Vagina (tissue), 2 donors: ENCODE results near the gene GNPTG. TPM values are rescaled to one million over a fixed set of nuclear protein-coding genes. Genes with fewer than 3 reads are reported as not detected.

Experiments
- DNase-seq, 2 donors: peaks; one replicate each; pipeline ENCODE4 v3.0.0-alpha.2; 2017; ENCODE audit errors: extremely low spot score in 2 of 2
- H3K27ac ChIP-seq: fragments of 200-600 bp; sonication (generic); one replicate; pipeline ENCODE4 v1.5.1; 2019
- H3K27me3 ChIP-seq: fragments of 200-600 bp; sonication (generic); one replicate; pipeline ENCODE4 v1.5.1; 2019
- H3K36me3 ChIP-seq, 2 donors: fragments of 200-600 bp; sonication (generic); one replicate each; pipeline ENCODE4 v1.5.1; 2017 to 2019
- H3K4me1 ChIP-seq: fragments of 200-600 bp; sonication (generic); one replicate; pipeline ENCODE4 v1.5.1; 2019
- H3K4me3 ChIP-seq, 2 donors: fragments of 200-600 bp; sonication (generic); 1 replicate in 1 of 2; 2 replicates in 1 of 2; pipeline ENCODE4 v1.5.1; 2016 to 2019
- H3K9me3 ChIP-seq: fragments of 200-600 bp; sonication (generic); one replicate; pipeline ENCODE4 v1.5.1; 2019
- POLR2A ChIP-seq, 2 donors: fragments of 450-650 bp; IDR thresholded peaks; one replicate each; pipeline ENCODE4 v1.6.1; 2017; ENCODE audit warnings: antibody characterized with exemption in 2 of 2, mild to moderate bottlenecking in 2 of 2, moderate library complexity in 2 of 2
- POLR2AphosphoS5 ChIP-seq, 2 donors: sonication (generic); formaldehyde crosslinking; IDR thresholded peaks; one replicate each; pipeline ENCODE4 v1.9.0; 2017; ENCODE audit warnings: antibody characterized with exemption in 2 of 2, mild to moderate bottlenecking in 2 of 2, low read depth in 1 of 2; ENCODE audit not compliant: insufficient read depth in 1 of 2
- intact Hi-C: fragments of 100-400 bp; cut with DNase I; formaldehyde crosslinking; loops from one replicate; pipeline ENCODE4 v1.15.1; 2023
- total RNA-seq: library from RNA; depleted of rRNA; stranded (reverse); fragments of >200 nt; gene quantifications from one replicate; pipeline ENCODE4 v1.2.3, GENCODE V29; 2016
- TF ChIP-seq, protein P1 (sequence below), 3 experiments: fragments of 450-650 bp in 2 of 3; fragments of 200-600 bp in 1 of 3; sonication (generic) in 1 of 3; IDR thresholded peaks; one replicate each; pipeline ENCODE4 v1.5.1; 2017 to 2019; ENCODE audit warnings: antibody characterized with exemption in 3 of 3, mild to moderate bottlenecking in 2 of 3, moderate library complexity in 2 of 3

Gene GNPTG
- total RNA-seq, 1 donor from 2014 or later, result 63.3 TPM

GRCh38 chr16:1374418-1375297 is 22.9 kb downstream of the GNPTG start:
- intact Hi-C loops, result no loop called here
- Histone ChIP-seq H3K4me1 (peaks cover 15% of the 10 kb centered on the region), H3K27ac (no peak overlapping the region), H3K4me3 (no peak overlapping the region), H3K27me3 (no peaks in the 10 kb centered on the region), H3K9me3 (no peaks in the 10 kb centered on the region), H3K36me3 (peaks cover 0 to 20% of the 10 kb centered on the region in 2 donors)
- TF ChIP-seq POLR2A (IDR thresholded peaks at IDR 0.05) (no peak), POLR2AphosphoS5 (IDR thresholded peaks at IDR 0.05; ENCODE audit: insufficient read depth in 1 of 2, low read depth in 1 of 2) (no peak)
- TF ChIP-seq, protein P1, sequence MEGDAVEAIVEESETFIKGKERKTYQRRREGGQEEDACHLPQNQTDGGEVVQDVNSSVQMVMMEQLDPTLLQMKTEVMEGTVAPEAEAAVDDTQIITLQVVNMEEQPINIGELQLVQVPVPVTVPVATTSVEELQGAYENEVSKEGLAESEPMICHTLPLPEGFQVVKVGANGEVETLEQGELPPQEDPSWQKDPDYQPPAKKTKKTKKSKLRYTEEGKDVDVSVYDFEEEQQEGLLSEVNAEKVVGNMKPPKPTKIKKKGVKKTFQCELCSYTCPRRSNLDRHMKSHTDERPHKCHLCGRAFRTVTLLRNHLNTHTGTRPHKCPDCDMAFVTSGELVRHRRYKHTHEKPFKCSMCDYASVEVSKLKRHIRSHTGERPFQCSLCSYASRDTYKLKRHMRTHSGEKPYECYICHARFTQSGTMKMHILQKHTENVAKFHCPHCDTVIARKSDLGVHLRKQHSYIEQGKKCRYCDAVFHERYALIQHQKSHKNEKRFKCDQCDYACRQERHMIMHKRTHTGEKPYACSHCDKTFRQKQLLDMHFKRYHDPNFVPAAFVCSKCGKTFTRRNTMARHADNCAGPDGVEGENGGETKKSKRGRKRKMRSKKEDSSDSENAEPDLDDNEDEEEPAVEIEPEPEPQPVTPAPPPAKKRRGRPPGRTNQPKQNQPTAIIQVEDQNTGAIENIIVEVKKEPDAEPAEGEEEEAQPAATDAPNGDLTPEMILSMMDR (IDR thresholded peaks at IDR 0.05), result no peak
- no peak for DNase-seq

DNA sequence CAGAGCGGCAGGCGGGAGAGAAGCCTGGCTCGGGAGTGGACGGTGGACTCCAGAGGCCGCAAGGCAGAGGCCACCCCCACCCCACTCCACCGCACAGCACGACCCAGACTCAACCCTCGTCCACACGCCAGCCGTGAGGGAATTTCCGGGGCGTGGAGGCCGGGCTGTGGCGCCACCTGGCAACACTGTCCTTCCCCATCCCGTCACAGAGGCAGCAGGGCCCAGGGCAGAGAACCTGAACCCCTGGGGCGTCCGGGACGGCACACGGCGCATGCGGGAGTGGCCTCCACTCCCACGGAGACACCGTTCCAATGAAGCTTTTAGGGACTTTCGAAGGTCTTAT is 23.5 kb downstream of the GNPTG start:
- no peak for DNase-seq
- Histone ChIP-seq H3K27ac (no peak overlapping the region), H3K27me3 (no peaks in the 10 kb centered on the region), H3K9me3 (no peaks in the 10 kb centered on the region), H3K4me1 (peaks cover 21% of the 10 kb centered on the region), H3K36me3 (peaks cover 0 to 14% of the 10 kb centered on the region in 2 donors), H3K4me3 (no peak overlapping the region)
- intact Hi-C loops, result no loop called here
- TF ChIP-seq POLR2A (IDR thresholded peaks at IDR 0.05), result no peak
- no peak for TF ChIP-seq POLR2AphosphoS5 (IDR thresholded peaks at IDR 0.05; ENCODE audit: insufficient read depth in 1 of 2, low read depth in 1 of 2)
- TF ChIP-seq, protein P1 (IDR thresholded peaks at IDR 0.05), result no peak

DNA sequence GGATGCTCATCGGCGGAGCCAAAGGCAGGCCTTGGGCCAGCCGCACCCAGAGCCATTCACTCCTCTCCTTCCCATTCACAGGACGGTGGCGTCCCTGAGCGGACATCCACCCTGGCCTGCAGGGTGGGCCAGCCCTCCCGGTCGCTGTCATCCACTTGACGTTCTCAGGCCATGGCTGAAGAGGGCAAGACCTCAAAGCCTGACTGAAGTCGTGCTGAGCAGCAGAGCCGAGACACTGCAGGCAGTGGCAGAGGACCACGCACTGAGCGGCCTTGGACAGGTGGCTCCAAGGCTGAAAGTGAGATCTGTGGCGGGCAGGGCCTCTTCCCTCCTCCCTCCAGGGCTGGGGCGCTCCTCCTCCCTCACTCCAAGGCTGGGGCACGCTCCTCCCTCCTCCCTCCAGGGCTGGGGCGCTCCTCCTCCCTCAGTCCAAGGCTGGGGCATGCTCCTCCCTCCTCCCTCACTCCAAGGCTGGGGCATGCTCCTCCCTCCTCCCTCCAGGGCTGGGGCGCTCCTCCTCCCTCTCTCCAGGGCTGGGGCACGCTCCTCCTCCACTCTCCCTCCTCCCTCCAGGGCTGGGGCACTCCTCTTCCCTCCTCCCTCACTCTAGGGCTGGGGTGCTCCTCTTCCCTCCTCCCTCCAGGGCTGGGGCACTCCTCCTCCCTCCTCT is 24.1 kb downstream of the GNPTG start:
- Histone ChIP-seq H3K36me3 (peaks cover 0 to 15% of the 10 kb centered on the region in 2 donors), H3K4me1 (peaks cover 21% of the 10 kb centered on the region), H3K9me3 (no peaks in the 10 kb centered on the region), H3K27ac (no peak overlapping the region), H3K4me3 (no peak overlapping the region), H3K27me3 (no peaks in the 10 kb centered on the region)
- intact Hi-C loops, result no loop called here
- TF ChIP-seq POLR2A (IDR thresholded peaks at IDR 0.05) (no peak), POLR2AphosphoS5 (IDR thresholded peaks at IDR 0.05; ENCODE audit: insufficient read depth in 1 of 2, low read depth in 1 of 2) (no peak)
- TF ChIP-seq, protein P1 (IDR thresholded peaks at IDR 0.05), result no peak
- DNase-seq, result no peak

DNA sequence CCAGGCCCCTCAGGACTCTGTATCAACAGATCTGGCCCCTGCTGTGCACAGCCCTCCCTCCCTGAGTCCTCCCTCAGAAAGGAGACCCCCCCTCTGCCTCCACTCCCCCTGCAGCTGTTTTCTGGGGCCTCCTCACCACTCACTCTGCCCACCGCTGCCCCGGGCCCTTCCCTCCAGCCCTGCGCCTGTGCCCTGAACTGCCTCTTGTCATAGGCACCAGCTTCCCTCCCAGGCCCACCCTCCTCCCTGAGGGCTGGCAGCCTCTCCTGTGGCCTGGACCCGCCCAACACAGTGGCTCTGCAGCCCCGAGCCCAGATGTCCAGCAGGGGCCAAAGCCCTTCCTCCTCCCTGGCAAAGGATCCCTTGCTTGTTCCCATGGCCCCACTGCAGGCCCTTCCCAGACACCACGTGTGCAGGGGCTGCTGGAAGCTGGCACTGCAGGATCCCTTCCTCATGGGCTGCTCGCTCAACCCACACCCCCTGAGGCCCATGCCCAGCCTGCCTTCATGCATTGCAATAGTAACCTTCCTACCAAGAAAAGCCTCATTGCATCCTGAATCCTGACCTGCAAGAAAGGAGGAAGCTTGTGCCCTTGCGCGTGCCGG is 25.8 kb downstream of the GNPTG start:
- peaks cover 0 to 24% of the 10 kb centered on the region in 2 donors for H3K36me3 ChIP-seq
- TF ChIP-seq, protein P1 (IDR thresholded peaks at IDR 0.05), result no peak
- TF ChIP-seq POLR2AphosphoS5 (IDR thresholded peaks at IDR 0.05; ENCODE audit: insufficient read depth in 1 of 2, low read depth in 1 of 2) (no peak), POLR2A (IDR thresholded peaks at IDR 0.05) (no peak)
- no peaks in the 10 kb centered on the region for H3K27me3 ChIP-seq
- no peak for DNase-seq
- H3K27ac ChIP-seq, result no peak overlapping the region
- peaks cover 21% of the 10 kb centered on the region for H3K4me1 ChIP-seq
- intact Hi-C loops, result no loop called here
- no peaks in the 10 kb centered on the region for H3K9me3 ChIP-seq
- H3K4me3 ChIP-seq, result no peak overlapping the region
